ENCODE results near the gene ACACA.

ACACA gene

GRCh38 chr17:37207103-37207502 lies 199.5 kb downstream of the ACACA start:
- TF ChIP-seq, protein P1, sequence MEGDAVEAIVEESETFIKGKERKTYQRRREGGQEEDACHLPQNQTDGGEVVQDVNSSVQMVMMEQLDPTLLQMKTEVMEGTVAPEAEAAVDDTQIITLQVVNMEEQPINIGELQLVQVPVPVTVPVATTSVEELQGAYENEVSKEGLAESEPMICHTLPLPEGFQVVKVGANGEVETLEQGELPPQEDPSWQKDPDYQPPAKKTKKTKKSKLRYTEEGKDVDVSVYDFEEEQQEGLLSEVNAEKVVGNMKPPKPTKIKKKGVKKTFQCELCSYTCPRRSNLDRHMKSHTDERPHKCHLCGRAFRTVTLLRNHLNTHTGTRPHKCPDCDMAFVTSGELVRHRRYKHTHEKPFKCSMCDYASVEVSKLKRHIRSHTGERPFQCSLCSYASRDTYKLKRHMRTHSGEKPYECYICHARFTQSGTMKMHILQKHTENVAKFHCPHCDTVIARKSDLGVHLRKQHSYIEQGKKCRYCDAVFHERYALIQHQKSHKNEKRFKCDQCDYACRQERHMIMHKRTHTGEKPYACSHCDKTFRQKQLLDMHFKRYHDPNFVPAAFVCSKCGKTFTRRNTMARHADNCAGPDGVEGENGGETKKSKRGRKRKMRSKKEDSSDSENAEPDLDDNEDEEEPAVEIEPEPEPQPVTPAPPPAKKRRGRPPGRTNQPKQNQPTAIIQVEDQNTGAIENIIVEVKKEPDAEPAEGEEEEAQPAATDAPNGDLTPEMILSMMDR (IDR thresholded peaks at IDR 0.05; ENCODE audit: low read depth, low read length, missing control alignments): no peak
- H3K4me3 ChIP-seq (ENCODE audit: low read depth, low read length): no peak overlapping the region
- no peak for DNase-seq (ENCODE audit: low read depth)

- H3K4me3 ChIP-seq (ENCODE audit: low read depth, low read length): no peak overlapping the region
- no peak for DNase-seq (ENCODE audit: low read depth)
- TF ChIP-seq, protein P1 (IDR thresholded peaks at IDR 0.05; ENCODE audit: low read depth, low read length, missing control alignments): no peak
Observed at GRCh38 chr17:37206299-37206698, 200.3 kb downstream of the ACACA start.

DNA sequence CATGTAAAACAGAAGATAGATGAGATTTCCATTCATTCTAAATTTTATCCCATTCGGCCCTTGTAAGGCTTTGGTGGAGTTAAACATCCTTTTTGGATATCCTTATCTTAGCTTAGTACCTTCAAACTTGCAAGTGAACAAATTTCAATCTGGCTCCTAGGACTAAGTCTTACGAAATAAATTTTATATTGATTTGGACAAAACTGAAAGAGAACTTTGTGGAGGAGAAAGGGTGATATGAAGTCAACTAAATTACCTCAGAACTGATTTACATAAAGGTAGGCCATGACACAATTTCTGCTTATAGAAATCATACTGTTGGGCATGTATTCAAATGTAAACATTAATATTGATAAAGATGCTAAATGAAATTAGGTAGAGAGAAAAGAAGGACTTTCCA lies 206.1 kb downstream of the ACACA start:
- DNase-seq (ENCODE audit: low read depth): no peak
- TF ChIP-seq, protein P1 (IDR thresholded peaks at IDR 0.05; ENCODE audit: low read depth, low read length, missing control alignments): no peak
- H3K4me3 ChIP-seq (ENCODE audit: low read depth, low read length): no peak overlapping the region

DNA sequence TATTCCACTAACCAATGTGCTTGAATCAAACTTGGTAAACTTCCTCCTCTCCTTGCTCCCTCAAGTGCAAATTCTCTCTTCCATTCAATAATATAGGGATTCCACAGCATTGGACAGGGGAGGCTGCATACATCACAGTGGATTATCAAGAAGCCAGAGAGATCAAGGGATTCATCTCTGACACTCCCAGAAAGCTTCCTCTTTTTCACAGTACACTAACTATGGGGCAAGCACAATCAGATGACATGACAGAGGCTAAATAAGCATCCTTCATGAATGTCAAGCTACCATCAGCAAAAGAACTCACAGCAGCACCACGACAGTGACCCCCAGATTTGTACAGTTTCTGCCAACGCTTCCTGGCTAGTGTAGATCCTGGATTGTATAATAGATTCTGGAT lies 209.3 kb downstream of the ACACA start:
- no peak for DNase-seq (ENCODE audit: low read depth)
- no peak overlapping the region for H3K4me3 ChIP-seq (ENCODE audit: low read depth, low read length)
- TF ChIP-seq, protein P1 (IDR thresholded peaks at IDR 0.05; ENCODE audit: low read depth, low read length, missing control alignments): no peak

DNA sequence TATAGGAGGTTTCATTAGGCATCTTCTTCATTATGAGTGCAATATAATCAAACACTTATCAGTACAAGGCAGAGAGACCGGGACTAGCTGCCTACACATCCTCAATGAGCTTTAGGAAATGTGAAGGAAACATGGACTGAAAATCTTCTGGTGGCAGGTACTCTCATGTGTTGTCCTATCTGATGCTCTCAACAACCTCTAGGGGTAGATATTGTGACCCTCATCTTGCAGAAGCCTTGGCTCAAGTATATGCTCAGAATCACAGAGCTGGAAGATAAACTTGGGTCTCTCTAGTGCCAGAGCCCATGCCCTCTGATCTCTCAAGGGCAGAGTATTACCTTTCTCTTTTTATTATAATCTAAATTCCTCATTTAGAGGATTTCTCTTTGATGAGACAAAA lies 212.4 kb downstream of the ACACA start:
- H3K4me3 ChIP-seq (ENCODE audit: low read depth, low read length): no peak overlapping the region
- TF ChIP-seq, protein P1 (IDR thresholded peaks at IDR 0.05; ENCODE audit: low read depth, low read length, missing control alignments): no peak
- no peak for DNase-seq (ENCODE audit: low read depth)

GRCh38 chr17:37191219-37191618 lies 215.4 kb downstream of the ACACA start:
- DNase-seq (ENCODE audit: low read depth): no peak
- TF ChIP-seq, protein P1 (IDR thresholded peaks at IDR 0.05; ENCODE audit: low read depth, low read length, missing control alignments): no peak
- H3K4me3 ChIP-seq (ENCODE audit: low read depth, low read length): no peak overlapping the region

DNA sequence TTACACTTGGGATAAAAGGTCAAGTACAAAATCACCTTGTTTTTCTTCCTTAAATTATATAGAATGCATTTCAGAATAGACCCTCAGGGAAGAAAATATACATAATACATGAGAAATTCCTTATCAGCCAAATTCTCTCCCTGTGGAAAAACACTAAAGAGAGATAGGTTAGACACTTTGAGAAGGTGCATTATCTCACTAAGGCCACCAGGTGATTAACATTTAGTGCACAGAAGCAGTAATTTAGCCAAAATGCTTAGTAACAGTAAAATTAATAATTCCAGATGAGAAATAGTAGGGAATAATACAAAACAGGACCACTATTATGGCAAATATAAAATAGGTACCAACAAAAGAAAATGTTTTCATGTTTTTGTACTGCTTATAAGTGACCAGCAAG lies 216.1 kb downstream of the ACACA start:
- TF ChIP-seq, protein P1 (IDR thresholded peaks at IDR 0.05; ENCODE audit: low read depth, low read length, missing control alignments): peak; percentile 25

More for the DNA sequence above, 216.1 kb downstream of the ACACA start:
- DNase-seq (ENCODE audit: low read depth): no peak
- no peak overlapping the region for H3K4me3 ChIP-seq (ENCODE audit: low read depth, low read length)

Measured in GM12864 (cell line).